Stimulated activated naive B cell treated with anti-CD40 and anti-IgM and Interleukin-4, amounts not matched to agents 10 μg/mL and 1 μg/mL and 100 μg/mL, for 72 hours (primary cell): ENCODE results near the gene NBEAL2.
"Not testable (repeated sequence)": the region's sequence is repeated elsewhere in the genome, so short reads cannot be mapped to it uniquely, and the experiment has no call there.

Source experiments
- ATAC-seq, 2 donors: fragments of 150-1000 bp; cut with Tn5 transposase; replicated peaks; 2 replicates each; pipeline ENCODE4 v1.10.0; 2021; ENCODE audit warnings: moderate library complexity in 1 of 2
- DNase-seq: peaks from one replicate; pipeline ENCODE4 v3.0.0; 2021
- H3K27ac Mint-ChIP-seq: one replicate; pipeline ENCODE4 v1.8.0; 2022; ENCODE audit warnings: mild to moderate bottlenecking, mixed read lengths
- H3K27me3 Mint-ChIP-seq, 2 donors: one replicate each; pipeline ENCODE4 v1.8.0; 2022; ENCODE audit warnings: mixed read lengths in 2 of 2
- H3K36me3 Mint-ChIP-seq, 2 donors: one replicate each; pipeline ENCODE4 v1.8.0; 2022; ENCODE audit warnings: mixed read lengths in 2 of 2, mild to moderate bottlenecking in 1 of 2
- H3K4me1 Mint-ChIP-seq, 2 donors: one replicate each; pipeline ENCODE4 v1.8.0; 2022; ENCODE audit warnings: mixed read lengths in 2 of 2, mild to moderate bottlenecking in 1 of 2
- H3K4me3 Mint-ChIP-seq, 2 donors: one replicate each; pipeline ENCODE4 v1.8.0; 2022; ENCODE audit warnings: mild to moderate bottlenecking in 2 of 2, mixed read lengths in 2 of 2, moderate library complexity in 1 of 2
- H3K9me3 Mint-ChIP-seq, 2 donors: one replicate each; pipeline ENCODE4 v1.8.0; 2022; ENCODE audit warnings: mixed read lengths in 2 of 2, mild to moderate bottlenecking in 1 of 2

The NBEAL2 gene

DNA sequence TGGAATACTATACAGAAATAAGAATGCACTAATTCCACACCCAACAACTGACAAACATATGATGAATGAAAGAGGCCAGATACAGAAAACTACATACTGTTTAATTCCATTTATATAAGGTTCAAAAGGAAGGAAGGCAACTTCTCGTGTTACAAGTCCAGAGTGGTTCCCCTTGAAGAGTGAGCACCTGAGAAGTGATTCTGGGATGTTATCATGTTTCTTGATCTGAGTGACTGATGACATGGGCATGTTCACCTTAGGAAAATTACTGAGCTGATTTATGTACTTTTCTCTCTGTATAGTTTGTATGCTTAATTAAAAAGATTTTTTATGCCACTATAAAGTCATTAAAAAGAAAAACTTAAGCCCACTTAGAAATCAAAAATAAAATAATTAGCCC is 16.5 kb upstream of the NBEAL2 start:
- no peak for DNase-seq
- Mint-ChIP-seq H3K4me1 (peaks cover 71 to 87% of the 10 kb centered on the region in 2 donors), H3K27me3 (no peaks in the 10 kb centered on the region), H3K36me3 (peaks cover 59 to 70% of the 10 kb centered on the region in 2 donors), H3K9me3 (peaks cover 0 to 2% of the 10 kb centered on the region in 2 donors), H3K27ac (no peak overlapping the region), H3K4me3 (no peak overlapping the region)
- no peak for ATAC-seq

DNA sequence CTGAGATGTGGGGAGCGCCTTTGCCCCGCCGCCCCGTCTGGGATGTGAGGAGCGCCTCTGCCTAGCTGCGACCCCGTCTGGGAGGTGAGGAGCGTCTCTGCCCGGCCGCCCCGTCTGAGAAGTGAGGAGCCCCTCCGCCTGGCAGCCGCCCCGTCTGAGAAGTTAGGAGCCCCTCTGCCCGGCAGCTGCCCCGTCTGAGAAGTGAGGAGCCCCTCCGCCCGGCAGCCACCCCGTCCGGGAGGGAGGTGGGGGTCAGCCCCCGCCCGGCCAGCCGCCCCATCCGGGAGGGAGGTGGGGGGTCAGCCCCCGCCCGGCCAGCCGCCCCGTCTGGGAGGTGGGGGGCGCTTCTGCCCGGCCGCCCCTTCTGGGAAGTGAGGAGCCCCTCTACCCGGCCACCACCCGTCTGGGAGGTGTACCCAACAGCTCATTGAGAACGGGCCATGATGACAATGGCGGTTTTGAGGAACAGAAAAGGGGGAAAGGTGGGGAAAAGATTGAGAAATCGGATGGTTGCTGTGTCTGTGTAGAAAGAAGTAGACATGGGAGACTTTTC is 15.4 kb upstream of the NBEAL2 start:
- peaks cover 54 to 72% of the 10 kb centered on the region in 2 donors for H3K36me3 Mint-ChIP-seq
- not testable (repeated sequence) for H3K27me3 Mint-ChIP-seq, H3K4me3 Mint-ChIP-seq, H3K9me3 Mint-ChIP-seq, H3K27ac Mint-ChIP-seq, ATAC-seq, DNase-seq
- H3K4me1 Mint-ChIP-seq, result peaks cover 72 to 87% of the 10 kb centered on the region in 2 donors

DNA sequence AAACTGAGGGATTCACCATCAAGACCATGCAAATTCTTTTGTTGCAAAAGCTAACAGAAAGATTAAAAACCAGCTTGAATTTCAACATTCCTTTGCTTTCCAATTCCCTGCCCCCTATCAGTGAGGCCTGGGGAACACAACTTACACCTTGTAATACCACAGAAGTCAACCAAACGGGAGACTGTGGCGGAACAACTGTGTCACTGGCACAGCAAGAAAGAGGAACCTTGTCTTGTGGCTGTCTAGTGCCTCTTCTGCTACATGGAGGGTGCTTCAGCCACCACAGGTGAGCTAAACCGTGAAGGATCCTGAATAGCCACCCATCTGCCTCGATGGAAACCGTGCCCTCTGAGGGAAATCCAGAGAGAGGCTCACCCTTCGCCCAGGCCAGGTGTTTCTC is 14.3 kb upstream of the NBEAL2 start:
- peaks cover 0 to 2% of the 10 kb centered on the region in 2 donors for H3K9me3 Mint-ChIP-seq
- no peaks in the 10 kb centered on the region for H3K27me3 Mint-ChIP-seq
- H3K4me1 Mint-ChIP-seq, result peaks cover 69 to 87% of the 10 kb centered on the region in 2 donors
- peak overlapping the region; percentile 45 to 69 for H3K4me3 Mint-ChIP-seq
- H3K36me3 Mint-ChIP-seq, result peaks cover 52 to 69% of the 10 kb centered on the region in 2 donors
- H3K27ac Mint-ChIP-seq, result peak overlapping the region; percentile 87
- ATAC-seq, result peak; percentile 95 to 96
- DNase-seq, result peak; percentile 60

DNA sequence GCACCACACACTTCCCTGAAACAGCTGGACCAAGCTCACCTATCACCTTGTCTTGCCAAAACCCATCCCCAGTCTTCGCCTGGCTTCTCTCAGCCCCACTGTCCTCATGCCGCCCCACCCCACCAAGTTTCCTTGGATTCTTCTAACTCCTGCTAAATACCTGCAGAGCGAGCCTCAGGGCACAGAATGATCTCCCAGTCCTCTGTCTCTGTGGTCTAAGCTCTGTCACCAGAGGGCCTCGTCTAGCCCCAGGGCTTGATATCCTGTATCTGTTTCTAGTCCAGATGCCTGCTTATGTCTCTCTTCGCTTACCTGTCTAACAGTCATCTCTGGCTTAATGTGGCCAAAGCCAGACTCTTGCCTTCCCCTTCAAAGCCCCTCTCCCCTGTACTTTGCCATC is 12.7 kb upstream of the NBEAL2 start:
- DNase-seq, result no peak
- no peaks in the 10 kb centered on the region for H3K27me3 Mint-ChIP-seq
- H3K36me3 Mint-ChIP-seq, result peaks cover 50 to 68% of the 10 kb centered on the region in 2 donors
- H3K27ac Mint-ChIP-seq, result peak overlapping the region; percentile 79
- peak overlapping the region in 1 of 2 donors; percentile 3 for H3K4me3 Mint-ChIP-seq
- H3K9me3 Mint-ChIP-seq, result peaks cover 0 to 2% of the 10 kb centered on the region in 2 donors
- peak; percentile 11 for ATAC-seq
- H3K4me1 Mint-ChIP-seq, result peaks cover 68 to 87% of the 10 kb centered on the region in 2 donors

DNA sequence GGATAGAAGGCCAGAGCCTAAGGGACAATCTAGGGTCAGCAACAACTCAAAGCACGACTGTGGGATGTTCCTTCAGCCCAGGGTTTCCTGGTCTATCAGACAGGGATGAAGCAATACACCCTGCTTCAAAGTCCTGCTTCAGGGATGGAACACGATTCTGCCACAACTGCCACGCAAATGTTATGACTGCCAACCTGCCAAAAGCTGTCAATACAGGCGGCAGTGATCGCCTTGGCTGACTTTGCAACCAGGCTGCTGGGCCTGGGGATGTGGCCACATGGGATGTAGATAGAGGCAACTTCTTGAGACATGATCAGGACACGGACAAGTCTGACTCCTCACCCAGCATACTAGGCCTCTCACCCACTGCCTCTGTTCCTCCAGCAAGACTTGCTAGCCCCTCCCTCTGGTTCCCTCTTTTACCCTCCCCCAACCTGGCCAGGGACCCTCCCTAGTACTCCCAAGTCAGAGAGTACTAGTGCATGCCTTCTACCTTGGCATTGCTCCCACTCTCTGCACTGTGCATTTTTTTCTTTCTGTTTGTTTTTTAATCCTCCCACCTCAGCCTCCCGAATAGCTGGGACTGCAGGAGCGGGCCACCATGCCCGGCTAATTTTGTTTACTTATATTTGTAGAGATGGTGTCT is 10.6 kb upstream of the NBEAL2 start:
- ATAC-seq, result no peak
- H3K4me1 Mint-ChIP-seq, result peaks cover 68 to 88% of the 10 kb centered on the region in 2 donors
- peaks cover 49 to 66% of the 10 kb centered on the region in 2 donors for H3K36me3 Mint-ChIP-seq
- H3K9me3 Mint-ChIP-seq, result no peaks in the 10 kb centered on the region
- no peak overlapping the region for H3K4me3 Mint-ChIP-seq
- H3K27ac Mint-ChIP-seq, result peak overlapping the region; percentile 81
- no peak for DNase-seq
- H3K27me3 Mint-ChIP-seq, result no peaks in the 10 kb centered on the region

DNA sequence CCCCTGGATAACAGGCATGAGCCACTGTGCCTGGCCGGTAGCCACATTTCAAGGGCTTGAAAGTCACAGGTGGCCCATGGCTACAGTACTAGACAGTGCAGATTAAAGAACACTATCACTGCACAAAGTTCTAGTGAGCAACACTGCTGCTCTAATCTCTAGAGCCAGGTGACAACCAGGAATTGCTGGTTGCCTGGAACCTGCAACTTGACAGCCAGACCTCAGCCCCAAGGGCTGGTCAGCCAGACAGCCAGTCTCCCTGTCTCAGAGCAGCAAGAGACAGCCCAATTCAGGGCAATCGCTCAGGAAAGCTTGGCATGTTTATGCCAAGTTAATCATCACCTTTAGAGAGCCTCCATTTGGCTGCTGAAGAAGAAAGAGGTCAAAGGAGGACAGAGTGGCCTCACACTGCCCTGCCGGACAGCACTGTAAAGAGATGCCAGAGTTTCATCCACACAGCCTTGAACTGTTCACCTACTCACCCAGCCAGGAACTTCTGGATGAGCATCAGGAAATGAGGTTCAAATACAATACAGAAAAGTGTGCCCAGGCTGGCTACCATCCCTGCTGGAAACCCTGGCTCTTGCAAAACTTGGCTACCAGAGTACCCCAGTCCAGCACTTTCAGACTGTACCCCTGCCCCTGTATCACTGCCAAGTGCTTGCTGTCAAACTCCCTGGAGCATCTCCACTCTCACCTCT is 8.9 kb upstream of the NBEAL2 start:
- Mint-ChIP-seq H3K9me3 (no peaks in the 10 kb centered on the region), H3K36me3 (peaks cover 51 to 69% of the 10 kb centered on the region in 2 donors), H3K27me3 (no peaks in the 10 kb centered on the region), H3K27ac (no peak overlapping the region), H3K4me1 (peaks cover 71 to 94% of the 10 kb centered on the region in 2 donors), H3K4me3 (peak overlapping the region; percentile 10 to 76)
- no peak for DNase-seq
- ATAC-seq, result no peak

DNA sequence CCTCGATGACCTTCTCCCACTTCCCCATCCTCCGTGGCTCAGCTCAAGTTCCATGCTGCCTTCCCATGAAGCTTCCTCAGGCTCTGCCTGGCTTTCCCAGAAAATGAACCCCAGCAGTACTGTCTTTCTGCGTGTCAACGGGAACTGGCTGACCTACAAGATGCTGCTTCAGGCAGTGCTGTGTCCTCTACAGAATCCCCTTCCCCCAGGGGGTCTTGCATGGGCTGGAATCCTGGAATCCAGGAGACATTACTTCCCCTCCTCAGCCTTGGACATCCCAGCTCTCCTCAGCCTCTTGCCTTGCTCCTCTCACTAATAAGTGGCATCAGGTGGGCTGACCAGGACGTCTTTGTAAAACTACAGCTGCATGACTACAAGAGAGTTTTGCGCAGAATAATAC is 8.3 kb upstream of the NBEAL2 start:
- peaks cover 49 to 67% of the 10 kb centered on the region in 2 donors for H3K36me3 Mint-ChIP-seq
- H3K9me3 Mint-ChIP-seq, result no peaks in the 10 kb centered on the region
- no peak for DNase-seq
- peaks cover 66 to 88% of the 10 kb centered on the region in 2 donors for H3K4me1 Mint-ChIP-seq
- H3K27me3 Mint-ChIP-seq, result no peaks in the 10 kb centered on the region
- peak overlapping the region; percentile 62 for H3K27ac Mint-ChIP-seq
- no peak for ATAC-seq
- H3K4me3 Mint-ChIP-seq, result peak overlapping the region; percentile 10 to 76

DNA sequence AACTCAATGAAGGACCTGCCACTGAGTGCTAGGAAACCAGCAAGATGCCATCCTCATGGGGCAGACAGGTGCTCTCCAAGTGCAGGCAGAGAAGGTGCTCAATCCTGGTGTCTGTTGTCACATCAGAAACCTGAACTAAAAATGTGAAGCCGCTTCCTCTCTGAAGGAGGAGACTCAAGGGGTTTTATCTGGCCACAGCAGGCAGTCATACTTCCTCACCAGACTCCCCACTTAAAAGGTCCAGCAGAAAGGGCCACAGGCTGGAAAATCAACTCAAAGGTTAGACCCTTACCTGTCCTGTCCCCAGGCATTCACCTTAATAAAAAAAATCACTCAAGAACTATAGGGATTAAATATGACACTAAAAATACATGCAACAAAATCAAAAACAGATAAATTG is 7.7 kb upstream of the NBEAL2 start:
- ATAC-seq, result no peak
- Mint-ChIP-seq H3K27me3 (no peaks in the 10 kb centered on the region), H3K4me3 (peak overlapping the region; percentile 10 to 76), H3K36me3 (peaks cover 50 to 71% of the 10 kb centered on the region in 2 donors), H3K4me1 (peaks cover 62 to 82% of the 10 kb centered on the region in 2 donors), H3K9me3 (no peaks in the 10 kb centered on the region), H3K27ac (peak overlapping the region; percentile 93)
- DNase-seq, result no peak

DNA sequence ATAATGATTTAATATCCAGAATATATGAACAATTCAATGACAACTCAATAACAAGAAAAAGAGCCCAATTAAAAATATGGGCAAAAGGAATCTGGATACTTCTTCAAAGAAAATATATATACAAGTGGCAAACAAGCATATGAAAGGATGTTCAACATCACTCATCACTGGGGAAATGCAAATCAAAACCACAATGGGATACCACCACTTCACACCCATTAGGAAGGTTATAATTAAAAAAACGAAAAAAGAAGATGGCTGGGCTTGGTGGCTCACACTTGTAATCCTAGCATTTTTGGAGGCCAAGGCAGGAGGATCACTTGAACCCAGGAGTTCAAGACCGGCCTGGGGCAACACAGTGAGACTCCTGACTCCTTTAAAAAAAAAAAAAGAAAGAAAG is 7.1 kb upstream of the NBEAL2 start:
- no peak for DNase-seq

DNA sequence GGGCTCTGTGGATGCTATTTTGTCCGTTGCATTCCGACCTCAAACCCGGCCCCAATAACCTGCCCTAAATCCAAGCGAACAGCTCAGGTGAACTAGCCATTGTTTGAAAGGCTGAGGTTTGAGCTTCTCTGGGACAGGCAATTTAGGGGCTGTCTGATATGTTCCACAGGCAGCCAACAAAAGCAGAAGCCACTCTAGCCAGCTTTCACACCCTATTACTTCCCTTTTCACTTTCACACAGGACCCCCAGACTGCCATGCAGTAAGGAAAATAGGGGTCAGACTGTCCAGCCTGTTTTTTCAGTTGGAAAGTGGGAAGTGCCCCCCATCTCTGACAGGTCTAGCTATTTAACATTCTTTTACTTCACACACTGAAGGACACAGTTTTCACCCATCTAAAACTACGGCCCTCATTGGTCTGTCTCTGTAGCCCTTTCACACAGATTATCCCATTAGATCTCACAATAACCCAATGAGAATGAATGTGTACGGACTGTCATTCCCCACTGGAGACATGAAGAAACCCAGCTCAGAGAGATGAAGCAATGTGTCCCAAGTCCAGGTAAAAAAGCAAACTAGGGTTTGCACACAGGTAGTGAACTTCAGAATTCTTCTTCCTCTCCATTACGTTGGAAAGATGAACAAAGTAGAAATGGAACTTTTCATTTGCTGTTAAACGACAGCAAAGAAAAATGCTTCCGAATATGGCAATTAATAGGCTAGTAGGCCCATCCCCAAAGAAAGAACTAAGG is 4.9 kb upstream of the NBEAL2 start:
- Mint-ChIP-seq H3K9me3 (no peaks in the 10 kb centered on the region), H3K36me3 (peaks cover 36 to 48% of the 10 kb centered on the region in 2 donors), H3K27ac (peak overlapping the region; percentile 89), H3K27me3 (no peaks in the 10 kb centered on the region), H3K4me1 (peaks cover 48 to 76% of the 10 kb centered on the region in 2 donors), H3K4me3 (peak overlapping the region; percentile 93 to 99)
- ATAC-seq, result peak; percentile 14 to 28
- DNase-seq, result no peak

More for the DNA sequence above, 7.1 kb upstream of the NBEAL2 start:
- Mint-ChIP-seq H3K27me3 (no peaks in the 10 kb centered on the region), H3K27ac (peak overlapping the region; percentile 92), H3K4me3 (peak overlapping the region; percentile 50 to 76), H3K36me3 (peaks cover 45 to 64% of the 10 kb centered on the region in 2 donors), H3K4me1 (peaks cover 57 to 81% of the 10 kb centered on the region in 2 donors), H3K9me3 (no peaks in the 10 kb centered on the region)
- no peak for ATAC-seq

DNA sequence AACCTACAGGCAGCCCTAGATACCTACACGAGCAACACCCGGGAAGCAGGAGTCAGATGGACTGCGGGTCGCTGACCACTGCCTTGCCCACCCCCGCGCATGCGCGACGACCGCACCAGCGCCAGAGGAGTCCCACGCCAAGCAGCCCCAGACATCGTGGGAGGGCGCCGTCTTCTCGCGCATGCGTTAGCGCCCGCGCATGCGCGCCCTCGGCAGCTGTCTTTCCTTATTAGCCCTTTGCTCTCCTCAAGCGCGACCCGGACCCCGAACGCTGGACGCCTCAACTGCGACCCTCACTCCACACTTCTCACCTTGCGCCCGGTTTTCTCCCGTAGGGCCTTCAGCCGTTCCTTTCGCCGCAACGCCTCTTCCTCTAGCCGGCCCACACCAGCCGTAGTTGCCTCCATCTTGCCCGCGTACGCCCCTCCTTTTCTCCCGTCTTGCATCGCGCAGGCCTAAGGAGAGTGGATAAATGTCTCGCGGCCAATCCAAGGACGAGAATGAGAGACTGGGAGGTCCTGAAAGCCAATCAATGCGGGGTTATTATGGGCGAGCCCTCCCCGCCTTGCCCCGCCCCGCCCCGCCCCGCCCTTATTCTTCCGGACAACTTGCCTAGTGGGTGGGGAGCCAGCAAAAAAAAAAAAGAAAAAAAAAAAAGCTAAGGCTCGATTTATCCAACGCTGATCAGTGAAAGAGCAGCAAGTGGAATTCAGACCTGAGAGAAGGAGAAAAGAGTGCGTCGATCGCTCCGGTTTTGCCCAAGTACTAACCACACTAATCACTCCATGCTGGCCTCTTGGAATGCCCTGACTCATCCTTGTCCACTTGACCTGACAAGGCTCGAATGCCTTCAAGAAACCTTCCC is 2.9 kb upstream of the NBEAL2 start, which contains the start of gene CCDC12:
TSS of gene CCDC12 (minus strand) at position 420 of the 865 bp plus-strand sequence. CDS start at position 407, 13 bp downstream.
- DNase-seq (peak; percentile 94), ATAC-seq (peak; percentile 76 to 80)
- H3K27ac Mint-ChIP-seq, result peak within 1 kb of the TSS; percentile 99
- no peaks in the 10 kb centered on the region for H3K27me3 Mint-ChIP-seq
- H3K4me3 Mint-ChIP-seq, result peak within 1 kb of the TSS; percentile 93 to 99
- peaks cover 26 to 35% of the 10 kb centered on the region in 2 donors for H3K36me3 Mint-ChIP-seq
- no peaks in the 10 kb centered on the region for H3K9me3 Mint-ChIP-seq
- peaks cover 39 to 68% of the 10 kb centered on the region in 2 donors for H3K4me1 Mint-ChIP-seq

DNA sequence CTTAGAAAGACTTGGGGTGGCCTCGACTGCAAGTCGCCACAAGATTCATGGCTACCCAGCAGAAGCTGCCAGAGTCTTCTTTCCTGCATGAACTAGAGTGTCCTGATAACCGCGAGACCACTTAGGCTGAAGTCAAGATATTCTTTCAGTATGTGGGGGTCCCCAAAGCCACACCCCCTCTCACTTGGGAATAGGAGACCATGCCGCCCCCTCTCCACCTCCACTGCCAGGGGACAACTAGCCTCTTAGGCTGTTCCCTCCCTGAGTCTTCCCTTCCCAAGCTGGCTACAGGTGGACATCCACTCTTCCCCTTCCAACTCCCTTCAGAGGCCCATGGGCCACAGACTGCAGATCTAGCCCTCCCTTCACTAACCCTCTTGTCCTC is 1.7 kb upstream of the NBEAL2 start:
- peak overlapping the region; percentile 93 to 99 for H3K4me3 Mint-ChIP-seq
- H3K27ac Mint-ChIP-seq, result peak overlapping the region; percentile 89
- DNase-seq (no peak), ATAC-seq (no peak)
- H3K9me3 Mint-ChIP-seq, result no peaks in the 10 kb centered on the region
- H3K4me1 Mint-ChIP-seq, result peaks cover 40 to 65% of the 10 kb centered on the region in 2 donors
- H3K27me3 Mint-ChIP-seq, result no peaks in the 10 kb centered on the region
- H3K36me3 Mint-ChIP-seq, result peaks cover 20 to 29% of the 10 kb centered on the region in 2 donors

DNA sequence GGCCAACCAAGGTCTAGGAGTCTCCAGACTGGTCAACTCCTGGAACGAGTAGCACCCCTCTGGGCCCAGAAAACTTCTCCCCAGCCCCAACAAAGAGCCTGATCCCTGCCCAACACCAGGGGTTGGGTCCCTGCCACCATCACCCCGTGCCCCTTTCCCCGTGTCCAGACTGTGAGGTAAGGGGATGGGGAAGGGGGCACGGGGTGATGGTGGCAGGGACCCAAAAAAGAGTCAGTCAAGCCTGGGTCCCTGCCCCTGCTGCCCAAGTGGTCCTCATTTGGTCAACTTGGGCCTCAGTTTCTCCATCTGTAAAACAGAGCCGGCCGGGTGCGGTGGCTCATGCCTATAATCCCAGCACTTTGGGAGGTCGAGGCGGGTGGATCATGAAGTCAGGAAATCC is 1.1 kb upstream of the NBEAL2 start:
- no peaks in the 10 kb centered on the region for H3K27me3 Mint-ChIP-seq
- H3K4me1 Mint-ChIP-seq, result peaks cover 39 to 68% of the 10 kb centered on the region in 2 donors
- H3K9me3 Mint-ChIP-seq, result no peaks in the 10 kb centered on the region
- peaks cover 22 to 27% of the 10 kb centered on the region in 2 donors for H3K36me3 Mint-ChIP-seq
- H3K4me3 Mint-ChIP-seq, result peak overlapping the region; percentile 90 to 93
- DNase-seq (no peak), ATAC-seq (no peak)
- peak overlapping the region; percentile 93 for H3K27ac Mint-ChIP-seq
